ENCODE data around the gene LMF1.
"Not testable (repeated sequence)": the region's sequence is repeated elsewhere in the genome, so short reads cannot be mapped to it uniquely, and the experiment has no call there.

The LMF1 gene

DNA sequence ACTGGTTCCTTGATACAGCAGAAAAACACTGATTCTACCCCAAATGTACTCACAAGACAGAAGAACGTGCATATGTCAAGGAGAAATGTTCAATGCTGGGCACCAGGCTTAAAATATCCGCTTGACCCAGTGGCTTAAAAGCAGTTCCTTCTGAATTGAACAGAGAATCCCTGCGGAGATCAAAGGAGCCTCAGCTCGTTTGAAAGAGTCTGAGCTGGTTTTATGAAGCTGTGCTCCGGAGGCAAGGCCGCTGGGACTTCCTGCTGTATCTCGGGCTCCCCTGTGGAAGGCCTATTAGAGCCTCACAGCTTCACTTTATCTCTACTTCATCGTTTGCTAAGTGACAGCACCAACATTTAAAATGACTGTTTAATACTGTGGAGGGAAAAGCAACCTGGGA is 2.2 kb downstream of the LMF1 start:
- no peak for DNase-seq

DNA sequence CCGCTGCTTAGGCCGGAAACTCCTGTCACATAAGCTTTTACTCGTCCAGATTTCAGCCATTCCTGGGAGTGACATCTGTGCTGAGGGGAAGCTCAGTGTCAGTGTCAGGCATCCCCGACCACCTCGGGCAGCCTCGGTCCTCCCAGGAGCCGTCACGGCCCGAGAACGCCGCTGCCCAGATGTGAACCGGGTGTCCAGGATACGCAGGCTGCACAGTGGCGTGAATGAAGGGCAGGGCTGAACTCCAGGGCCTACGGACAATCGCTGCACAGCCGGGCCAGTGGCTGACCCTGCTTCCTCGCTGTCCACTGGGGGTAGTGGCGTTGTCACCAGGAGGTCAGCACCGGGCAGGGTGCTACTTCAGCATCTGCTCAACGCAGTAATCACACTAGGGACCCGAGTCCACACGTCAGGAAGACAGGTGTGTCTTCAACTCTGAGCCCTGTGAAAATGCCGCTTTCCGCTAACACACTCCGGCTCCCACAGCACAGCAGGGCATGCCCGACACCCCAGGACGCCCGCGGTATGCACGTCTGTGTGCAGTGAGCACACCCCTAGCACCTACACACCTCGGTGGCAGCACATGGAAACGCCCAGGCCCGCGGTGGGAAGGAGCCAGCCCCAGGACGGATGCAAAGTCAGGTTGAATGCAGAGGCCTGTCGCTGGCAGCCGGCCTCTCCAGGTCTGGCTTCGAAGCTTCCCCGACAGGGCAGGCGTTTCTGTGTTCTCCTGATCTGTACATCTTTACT is 3.1 kb downstream of the LMF1 start:
- no peak for DNase-seq

DNA sequence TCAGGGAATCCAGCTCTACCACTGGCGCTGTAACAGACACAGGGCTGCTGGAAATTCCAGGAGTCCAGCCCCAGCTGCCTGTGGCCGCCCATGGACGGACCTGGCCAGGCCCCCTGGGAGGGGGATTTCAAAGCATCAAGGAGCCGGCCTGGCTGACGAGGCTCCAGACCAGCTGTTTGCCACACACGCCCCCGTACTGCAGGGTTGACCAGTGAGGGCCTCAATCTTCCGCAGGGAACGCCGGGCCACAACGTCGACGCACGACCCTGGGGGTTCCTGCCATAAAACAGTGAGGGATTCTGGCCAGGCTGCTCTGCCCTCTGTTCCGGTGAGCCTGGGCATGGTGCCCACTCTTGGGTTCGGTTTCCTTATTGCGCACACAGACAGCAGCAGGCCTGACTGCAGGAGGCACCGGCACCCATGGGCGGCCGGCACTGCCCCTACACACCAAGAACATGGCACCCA is 3.7 kb downstream of the LMF1 start:
- no peak for DNase-seq

DNA sequence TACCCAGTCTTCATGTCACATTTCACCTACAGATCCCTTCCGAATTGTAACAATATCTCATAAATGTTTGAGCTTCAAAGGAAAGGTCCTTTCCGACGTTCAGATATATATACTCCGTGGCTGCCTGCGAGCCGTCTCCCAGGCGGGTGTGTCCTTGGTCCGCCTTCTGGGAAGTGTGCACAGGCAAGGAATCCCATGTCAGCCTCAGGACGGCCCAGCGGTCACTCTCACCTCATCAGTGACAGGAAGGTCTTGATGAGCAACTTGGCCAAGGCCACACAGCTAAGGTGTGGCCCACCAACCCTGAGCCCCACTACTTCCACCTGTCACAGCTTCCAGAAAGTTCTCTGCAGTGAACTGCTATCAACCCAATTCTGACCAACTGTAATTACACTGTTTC is 4.3 kb downstream of the LMF1 start:
- no peak for DNase-seq

DNA sequence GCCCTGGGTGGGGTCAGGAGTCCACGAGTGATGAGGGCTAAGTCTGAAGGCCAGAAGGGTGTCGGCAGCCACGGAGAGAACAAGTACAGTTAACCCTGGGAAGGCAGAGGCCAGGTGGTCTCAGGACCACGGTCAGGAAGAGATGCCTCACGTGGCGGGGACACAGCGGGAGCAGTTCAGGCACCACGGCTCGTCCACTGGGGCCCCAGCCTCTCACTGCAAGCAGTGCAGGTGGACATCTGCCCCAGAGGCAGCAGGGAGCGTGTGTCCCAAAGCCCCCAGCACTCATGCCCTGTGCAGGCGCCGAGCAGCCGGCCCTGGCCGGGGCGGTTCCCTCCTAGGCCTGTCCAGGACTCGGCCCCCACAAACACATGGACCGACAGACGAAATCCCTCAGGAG is 4.7 kb downstream of the LMF1 start:
- no peak for DNase-seq

DNA sequence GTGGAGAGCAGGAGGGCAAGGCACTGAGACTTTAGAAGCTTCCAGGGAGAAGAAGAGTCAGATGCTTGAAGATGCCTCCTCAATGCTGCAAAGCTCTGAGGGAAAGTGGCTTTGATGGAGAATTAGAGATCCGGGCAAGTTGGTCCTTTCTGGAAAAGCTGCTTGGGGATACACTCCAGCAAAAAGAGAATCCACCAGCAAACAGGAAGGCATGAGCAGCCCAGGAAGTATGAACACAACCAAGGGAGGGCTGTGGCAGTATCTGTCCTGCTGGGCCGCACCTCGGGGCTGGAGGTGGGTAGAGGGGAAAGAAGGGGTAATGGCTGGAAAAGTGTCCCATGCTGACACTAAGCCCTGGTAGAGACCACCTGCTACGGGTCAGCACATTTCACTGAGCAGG is 5.3 kb downstream of the LMF1 start:
- DNase-seq: no peak

DNA sequence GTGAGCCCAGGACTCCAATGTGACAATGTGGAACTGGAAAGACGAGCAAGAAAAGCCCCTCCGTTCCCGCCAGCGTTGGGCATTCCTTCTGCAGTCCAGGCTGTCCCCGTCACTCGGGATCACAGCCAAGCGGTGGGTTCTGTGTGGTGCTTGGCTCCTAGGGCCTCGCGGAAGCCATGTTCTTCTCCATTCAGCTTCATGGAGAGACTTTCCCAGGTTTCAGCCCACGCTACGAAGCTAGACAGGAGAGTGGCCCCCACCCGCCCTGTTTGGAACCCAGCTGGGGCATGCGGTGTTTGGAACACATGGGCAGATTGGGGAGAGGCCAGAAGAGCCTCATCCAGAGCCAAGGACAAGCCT is 5.8 kb downstream of the LMF1 start:
- DNase-seq: no peak

DNA sequence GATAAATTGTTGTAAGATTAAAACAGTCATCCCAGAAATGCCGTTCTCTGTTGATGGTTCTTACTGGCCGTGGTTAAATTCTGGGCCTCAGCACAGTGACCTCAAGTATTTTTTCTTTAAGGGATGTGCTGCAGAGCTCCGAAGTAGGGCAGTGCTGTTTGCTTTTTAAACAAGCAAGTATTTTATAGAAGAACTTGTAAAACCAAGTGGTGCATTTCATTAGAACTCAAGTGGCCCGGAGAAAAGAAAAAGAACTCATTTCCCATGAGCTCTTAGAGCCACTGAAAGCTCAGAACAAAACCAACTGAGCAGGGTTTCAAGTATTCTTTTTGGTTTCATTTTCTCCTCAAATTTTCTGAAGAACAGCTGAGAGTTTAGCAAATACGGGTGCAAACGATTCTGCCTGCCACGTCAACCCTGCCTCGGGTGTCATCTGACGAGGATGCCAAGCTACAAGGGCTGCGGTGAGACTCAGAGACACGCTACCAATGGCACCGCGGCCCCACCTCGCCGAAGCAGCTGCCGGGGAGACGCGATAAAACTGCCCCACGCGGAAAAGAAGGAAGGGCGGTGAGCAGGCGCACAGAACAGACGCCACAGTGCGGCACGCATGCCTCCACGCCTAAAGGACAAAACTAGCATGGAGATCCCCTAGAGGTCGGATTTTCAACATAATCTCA is 6.3 kb downstream of the LMF1 start:
- DNase-seq: no peak

DNA sequence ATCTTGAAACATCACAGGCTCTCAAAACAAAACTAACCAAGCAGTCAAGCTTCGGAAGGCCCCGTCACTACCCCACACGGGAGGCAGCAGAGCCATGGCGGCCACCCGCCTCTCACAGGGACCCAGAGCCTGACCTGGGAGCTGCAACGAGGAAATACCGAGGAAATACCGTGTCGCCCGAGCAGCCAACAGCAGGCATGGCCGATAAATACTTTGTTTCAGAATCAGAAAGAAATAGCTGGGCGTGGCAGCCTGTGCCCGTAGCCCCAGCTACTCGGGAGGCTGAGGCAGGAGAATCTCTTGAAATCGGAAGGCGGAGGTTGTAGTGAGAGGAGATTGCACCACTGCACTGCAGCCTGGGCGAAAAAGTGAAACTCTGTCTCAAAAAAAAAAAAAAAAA is 6.9 kb downstream of the LMF1 start:
- DNase-seq: no peak

DNA sequence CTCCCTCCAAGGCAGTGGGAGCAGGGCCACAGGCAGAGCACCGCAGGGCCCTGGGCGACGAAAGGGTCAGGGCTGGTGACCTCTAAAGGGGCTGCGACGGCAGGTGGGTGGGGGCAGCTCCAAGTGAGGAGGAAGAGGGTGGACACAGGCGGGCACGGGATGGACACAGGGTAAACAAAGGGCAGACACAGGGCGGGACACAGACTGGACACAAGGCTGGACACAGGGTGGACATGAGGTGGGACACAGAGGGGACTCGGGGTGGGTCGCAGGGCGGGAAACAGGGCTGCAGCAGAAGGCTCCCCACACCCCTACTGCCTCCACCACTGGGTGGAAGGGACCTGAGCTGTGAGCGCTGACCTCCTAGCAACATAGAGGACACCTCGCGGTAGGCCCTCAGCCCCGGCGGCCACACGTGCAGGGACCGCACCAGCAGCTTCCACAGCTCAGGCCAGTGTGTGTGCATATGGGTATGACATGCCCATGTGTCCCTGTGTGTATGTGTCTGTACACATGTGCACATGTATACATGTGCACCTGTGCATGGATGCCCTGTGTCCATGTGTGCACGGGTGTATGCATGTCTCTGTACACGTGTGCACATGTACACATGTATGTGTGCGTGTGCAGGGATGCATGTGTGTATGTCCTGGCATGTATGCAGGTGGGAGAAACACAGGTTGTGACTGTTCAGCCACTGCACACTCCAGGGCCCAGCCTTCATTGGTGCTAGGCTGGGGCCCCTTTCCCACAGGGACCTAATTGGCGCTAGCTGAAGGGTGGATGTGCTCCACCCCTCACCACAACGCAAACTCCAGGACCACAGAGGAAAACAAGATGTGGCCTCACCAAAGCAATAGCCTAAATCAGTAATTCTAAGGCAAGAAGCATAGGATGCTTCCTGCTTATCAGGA is 7.6 kb downstream of the LMF1 start:
- DNase-seq: no peak

DNA sequence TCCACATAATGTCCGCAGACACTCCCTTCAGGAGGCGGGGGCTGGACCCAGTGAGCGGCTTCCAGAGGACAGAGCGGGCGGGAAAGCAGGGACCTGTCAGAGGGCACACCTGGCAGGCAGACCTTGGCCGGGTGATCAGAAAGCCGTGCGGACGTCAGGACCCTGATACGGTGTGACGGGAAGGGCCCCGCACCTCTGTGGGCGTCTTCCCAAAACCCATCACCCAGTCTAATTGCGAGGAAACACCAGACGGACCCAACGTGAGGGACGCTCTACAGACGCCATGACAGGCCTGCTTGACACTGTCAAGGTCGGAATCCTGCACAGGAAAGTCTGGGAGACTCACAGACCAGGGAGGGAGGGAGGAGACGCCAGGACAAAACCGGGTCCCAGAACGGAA is 8.4 kb downstream of the LMF1 start:
- DNase-seq: no peak

DNA sequence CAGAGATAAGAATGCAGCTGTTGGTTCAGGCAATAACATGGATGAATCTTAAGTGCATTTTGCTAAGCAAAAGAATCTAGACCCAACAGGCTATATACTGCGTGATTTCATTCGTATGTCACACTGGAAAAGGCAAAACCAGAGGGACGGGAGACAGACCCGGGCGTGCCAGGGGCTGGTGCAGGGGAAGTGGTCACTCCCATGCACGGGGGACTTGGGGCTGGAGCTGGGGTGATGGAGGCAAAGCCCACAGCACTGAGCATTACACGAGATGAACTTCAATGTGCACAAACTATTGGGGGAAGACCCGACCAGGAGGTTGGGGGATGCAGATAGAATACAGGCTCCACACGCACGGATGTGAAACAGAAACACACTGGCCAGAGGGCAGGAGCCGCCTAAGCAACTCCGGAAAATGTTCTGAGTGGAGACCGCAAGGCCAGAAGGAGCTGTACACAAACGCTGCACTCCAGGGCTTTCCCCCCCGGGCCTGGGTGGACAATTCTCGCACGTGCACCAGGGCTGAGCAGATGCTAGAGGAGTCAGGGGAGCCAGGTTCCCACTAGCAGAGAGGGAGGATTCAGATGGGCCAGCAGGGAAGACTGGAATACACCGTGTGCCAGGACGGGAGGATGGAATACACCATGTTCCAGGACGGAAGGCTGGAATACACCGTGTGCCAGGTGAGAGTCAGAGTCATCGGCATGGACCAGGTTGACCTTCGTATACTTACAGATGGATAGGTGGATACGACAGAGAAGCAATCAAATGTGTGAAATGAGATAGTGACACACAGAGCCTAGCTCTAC is 11.3 kb downstream of the LMF1 start:
- no peak for DNase-seq

DNA sequence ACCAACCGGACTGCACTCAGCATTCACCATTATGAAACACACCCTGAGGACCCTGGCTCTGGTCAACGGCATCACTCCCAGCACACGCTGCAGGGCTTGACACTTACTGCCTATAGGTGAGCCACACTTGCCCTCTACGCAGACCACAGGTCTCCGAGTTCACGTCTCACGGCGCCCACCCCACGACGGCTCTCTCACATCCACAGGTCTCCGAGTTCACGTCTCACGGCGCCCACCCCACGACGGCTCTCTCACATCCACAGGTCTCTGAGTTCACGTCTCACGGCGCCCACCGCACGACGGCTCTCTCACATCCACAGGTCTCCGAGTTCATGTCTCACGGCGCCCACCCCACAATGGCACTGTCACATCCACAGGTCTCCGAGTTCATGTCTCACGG is 15.0 kb downstream of the LMF1 start:
- not testable (repeated sequence) for DNase-seq

DNA sequence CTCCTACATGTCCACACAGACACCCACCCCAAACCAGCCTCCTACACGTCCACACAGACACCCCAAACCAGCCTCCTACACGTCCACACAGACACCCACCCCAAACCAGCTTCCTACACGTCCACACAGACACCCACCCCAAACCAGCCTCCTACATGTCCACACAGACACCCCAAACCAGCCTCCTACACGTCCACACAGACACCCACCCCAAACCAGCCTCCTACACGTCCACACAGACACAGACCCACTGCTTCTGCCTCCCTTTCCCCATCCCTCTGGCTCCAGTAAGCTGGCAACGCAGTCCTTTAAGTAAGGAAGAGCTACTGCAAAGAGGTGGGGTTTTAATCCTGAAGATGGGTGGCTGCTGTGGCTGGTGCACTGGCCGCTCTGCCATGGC is 17.0 kb downstream of the LMF1 start:
- DNase-seq: not testable (repeated sequence)

DNA sequence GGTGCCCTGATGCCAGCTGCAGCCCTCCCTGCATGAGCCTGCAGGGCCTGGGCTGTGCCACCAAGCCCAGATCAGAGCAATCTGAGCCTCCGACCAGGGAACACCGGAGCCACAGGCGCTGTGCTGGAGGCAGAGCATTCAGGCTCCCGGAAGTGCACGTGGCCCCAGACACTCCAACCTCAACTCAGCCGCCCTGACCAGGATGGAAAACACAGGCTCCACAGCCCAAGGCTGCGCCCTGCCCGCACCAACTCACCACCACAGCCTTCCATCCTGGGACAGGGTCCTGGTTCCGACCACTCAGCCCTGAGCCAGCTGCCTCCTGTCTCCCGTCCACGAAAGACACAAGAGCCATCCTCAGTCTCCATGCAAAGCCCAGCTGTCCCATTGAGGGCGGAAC is 18.5 kb downstream of the LMF1 start:
- DNase-seq: no peak

DNA sequence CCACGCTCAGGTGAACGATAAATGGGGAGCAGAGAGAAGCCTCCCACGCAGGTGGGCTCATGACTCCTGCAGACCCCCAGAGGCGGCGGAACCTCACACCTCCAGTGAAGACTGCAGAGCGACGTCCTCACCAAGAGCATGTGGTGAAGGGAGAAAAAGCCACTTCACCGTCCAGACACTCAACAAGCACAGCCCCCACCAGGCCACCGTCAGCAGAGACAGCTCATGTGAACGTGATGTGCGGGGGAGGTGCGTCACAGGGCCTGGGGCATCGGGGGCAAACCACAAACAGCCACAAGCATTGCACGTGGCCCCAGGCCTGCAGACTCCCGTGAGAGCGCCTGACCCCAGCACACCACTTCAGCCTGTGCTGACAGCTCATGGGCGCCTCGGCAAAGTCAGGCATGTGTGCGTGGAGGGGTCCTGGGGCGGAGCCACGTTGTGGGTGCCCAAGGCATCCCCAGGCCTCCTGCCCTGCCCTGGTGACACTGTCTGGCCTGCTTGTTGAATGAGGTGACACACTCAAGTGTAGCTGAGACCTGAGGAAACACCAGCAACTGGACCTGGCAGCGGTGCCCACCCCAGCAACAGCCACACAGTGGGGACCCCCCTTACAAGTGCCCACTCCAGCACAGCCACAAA is 19.0 kb downstream of the LMF1 start:
- DNase-seq: no peak

DNA sequence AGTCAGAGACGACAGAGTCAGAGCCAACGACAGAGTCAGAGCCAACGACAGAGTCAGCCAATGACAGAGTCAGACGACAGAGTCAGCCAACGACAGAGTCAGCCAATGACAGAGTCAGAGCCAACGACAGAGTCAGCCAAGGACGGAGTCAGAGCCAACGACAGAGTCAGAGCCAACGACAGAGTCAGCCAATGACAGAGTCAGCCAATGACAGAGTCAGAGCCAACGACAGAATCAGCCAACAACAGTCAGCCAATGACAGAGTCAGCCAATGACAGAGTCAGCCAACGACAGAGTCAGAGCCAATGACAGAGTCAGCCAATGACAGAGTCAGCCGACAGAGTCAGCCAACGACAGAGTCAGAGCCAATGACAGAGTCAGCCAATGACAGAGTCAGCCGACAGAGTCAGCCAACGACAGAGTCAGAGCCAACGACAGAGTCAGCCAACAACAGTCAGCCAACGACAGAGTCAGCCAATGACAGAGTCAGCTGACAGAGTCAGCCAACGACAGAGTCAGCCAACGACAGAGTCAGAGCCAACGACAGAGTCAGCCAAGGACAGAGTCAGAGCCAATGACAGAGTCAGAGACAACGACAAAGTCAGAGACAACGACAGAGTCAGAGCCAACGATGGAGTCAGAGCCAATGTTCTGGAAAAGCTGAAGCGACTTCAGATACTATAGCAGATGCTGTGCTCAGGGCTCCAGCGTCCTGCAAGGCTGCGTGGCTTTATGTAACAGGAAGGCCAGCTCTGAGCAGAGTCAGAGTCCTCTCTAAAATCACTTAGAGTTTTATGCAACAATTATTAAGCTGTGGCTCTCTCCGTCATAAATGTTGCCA is 19.8 kb downstream of the LMF1 start:
- not testable (repeated sequence) for DNase-seq

DNA sequence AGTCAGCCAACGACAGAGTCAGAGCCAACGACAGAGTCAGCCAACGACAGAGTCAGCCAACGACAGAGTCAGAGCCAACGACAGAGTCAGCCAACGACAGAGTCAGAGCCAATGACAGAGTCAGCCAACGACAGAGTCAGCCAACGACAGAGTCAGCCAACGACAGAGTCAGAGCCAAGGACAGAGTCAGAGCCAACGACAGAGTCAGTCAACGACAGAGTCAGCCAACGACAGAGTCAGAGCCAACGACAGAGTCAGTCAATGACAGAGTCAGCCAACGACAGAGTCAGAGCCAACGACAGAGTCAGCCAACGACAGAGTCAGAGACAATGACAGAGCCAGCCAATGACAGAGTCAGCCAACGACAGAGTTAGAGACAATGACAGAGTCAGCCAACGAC is 22.0 kb downstream of the LMF1 start:
- not testable (repeated sequence) for DNase-seq

DNA sequence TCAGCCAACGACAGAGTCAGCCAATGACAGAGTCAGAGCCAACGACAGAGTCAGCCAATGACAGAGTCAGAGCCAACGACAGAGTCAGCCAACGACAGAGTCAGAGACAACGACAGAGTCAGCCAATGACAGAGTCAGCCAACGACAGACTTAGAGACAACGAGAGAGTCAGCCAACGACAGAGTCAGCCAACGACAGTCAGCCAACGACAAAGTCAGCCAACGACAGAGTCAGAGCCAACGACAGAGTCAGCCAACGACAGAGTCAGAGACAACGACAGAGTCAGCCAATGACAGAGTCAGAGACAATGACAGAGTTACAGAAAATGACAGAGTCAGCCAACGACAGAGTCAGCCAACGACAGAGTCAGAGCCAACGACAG is 22.9 kb downstream of the LMF1 start:
- DNase-seq: not testable (repeated sequence)

DNA sequence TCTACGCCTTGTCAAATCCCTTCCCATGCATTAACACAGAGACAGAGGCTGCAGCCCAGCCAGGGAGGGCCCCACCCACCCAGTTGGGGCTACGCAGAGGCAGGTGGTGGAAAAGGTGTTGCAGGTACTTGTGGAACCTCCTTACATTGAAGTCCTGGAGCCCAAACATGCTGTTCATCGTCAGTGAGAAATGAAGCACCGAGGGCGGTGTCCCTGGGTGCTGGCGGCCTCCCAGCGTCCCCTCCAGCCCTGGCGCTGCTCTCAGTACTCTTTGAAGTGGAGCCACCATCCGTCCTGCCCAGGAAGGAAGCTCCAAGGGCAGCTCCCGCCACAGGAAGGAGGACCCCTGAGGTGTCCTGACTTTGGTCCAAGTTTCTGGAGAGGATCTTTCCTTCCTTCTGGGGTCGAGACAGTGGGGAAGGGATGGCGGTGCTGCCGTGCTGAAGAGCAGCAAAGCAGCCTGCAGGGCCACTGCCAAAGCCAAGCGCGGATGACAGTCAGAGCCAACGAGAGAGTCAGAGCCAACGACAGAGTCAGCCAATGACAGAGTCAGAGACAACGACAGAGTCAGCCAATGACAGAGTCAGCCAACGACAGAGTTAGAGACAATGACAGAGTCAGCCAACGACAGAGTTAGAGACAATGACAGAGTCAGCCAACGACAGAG is 23.4 kb downstream of the LMF1 start:
- no peak for DNase-seq

DNA sequence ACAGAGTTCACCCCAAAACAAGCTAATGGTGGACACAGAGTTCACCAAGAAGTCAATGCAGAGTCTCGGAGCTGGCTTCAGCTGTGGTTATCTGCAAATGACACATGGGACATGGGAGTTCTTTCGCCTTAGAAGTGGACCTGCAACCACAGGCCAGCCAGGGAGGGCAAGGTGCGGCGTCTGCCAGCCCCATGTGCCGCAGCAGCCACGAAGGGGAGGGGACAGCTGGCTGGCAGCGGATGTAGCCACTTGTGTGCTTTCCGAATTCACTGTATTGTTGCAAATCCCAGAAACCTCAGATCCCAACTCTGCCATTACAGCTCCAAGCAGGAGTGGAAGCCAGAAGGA is 24.8 kb downstream of the LMF1 start:
- no peak for DNase-seq

All from SHP77 treated with DMSO at 0.1 percent for 48 hours (cell line).